GM12891 (cell line): Measurements from ENCODE around the gene FAM184B.

Experiments used
- POLR2A ChIP-seq: IDR thresholded peaks from 2 replicates; pipeline ENCODE4 v1.6.1; 2011; ENCODE audit warnings: low read depth, low read length, control low read depth
- POLR2AphosphoS5 ChIP-seq: IDR thresholded peaks from 2 replicates; pipeline ENCODE4 v1.6.1; 2011; ENCODE audit warnings: low read depth, low read length, control low read depth
- SPI1 ChIP-seq: IDR thresholded peaks from 2 replicates; pipeline ENCODE4 v1.6.1; 2011; ENCODE audit warnings: low read depth, low read length, control low read depth
- TAF1 ChIP-seq: IDR thresholded peaks from 2 replicates; pipeline ENCODE4 v1.6.1; 2011; ENCODE audit warnings: low read depth, low read length, control low read depth

- TF ChIP-seq SPI1: no peak
- TF ChIP-seq POLR2AphosphoS5: no peak
- TF ChIP-seq TAF1: no peak
- no peak for TF ChIP-seq POLR2A
These were observed 86.9 kb downstream of the FAM184B start for GRCh38 chr4:17694552-17694951.
